ENCODE results near the gene SLC30A1.
"Not testable (repeated sequence)": the region's sequence is repeated elsewhere in the genome, so short reads cannot be mapped to it uniquely, and the experiment has no call there.

The SLC30A1 gene

DNA sequence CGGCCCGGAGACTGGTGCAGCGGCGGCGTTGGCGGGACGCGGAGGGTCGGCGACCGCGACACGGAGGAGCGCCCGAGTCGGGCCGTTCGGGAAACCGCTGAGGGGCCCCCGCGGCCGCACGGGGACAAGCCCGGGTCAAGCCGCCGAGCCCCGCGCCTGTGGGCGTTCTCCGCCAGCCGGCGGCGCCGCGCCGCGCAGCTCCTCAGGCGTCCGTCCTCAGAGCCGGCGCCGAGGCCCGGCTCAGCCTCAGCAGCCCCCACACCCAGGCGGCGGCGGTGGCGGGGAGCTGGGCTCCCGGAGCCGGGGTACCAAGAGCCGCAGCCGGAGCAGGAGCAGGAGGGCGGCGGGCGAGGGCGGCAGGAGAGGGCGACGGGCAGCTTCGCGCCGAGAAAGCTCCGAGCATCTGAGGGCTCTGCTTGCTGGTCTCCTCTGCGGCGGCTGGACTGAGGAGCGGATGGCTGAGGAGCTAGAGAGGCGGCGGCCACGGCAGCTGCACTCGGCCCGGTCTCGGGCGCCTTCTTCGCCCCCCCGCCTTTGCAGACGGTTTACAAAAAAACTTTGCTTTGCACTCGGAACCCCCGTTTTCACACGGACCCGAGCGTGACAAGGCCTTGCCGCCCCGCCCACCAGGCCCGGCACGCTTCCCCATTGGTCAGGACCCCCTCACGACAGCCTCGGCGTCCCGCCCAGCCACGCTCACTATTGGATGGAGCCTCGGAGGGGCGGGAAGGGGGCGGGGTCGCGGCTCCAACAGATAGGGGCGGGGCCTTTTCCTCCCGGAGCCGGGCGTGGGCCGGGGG is at the start of gene SLC30A1:
TSS of gene SLC30A1 (minus strand) at position 522 of the 800 bp plus-strand sequence. CDS start 549 bp downstream, outside the sequence.
- Histone ChIP-seq H3K9me2 (replicated peaks; ENCODE audit: insufficient read depth, low read length) (no peaks in the 10 kb centered on the region), H3K27me3 (ENCODE audit: low read length) (no peaks in the 10 kb centered on the region), H3K9me3 (ENCODE audit: insufficient read depth, low read length) (no peaks in the 10 kb centered on the region), H3K27ac (ENCODE audit: low read depth, low read length) (peak within 1 kb of the TSS; percentile 85), H3F3A (ENCODE audit: insufficient read depth) (no peaks in the 10 kb centered on the region; the same call in 1 of the 2 replicates), H3K79me2 (ENCODE audit: insufficient read depth, low read length) (no peaks in the 10 kb centered on the region), H3K36me3 (ENCODE audit: low read length) (peaks cover 4% of the 10 kb centered on the region; the same call in 1 of the 2 replicates), H3K9ac (ENCODE audit: low read length) (peak within 1 kb of the TSS; percentile 60), H3K4me3 (ENCODE audit: insufficient read depth, low read length, poor library complexity, severe bottlenecking) (peak within 1 kb of the TSS; percentile 57), H4K20me1 (ENCODE audit: low read depth, low read length) (peaks cover 5% of the 10 kb centered on the region; the same call in 1 of the 2 replicates), H2AFZ (ENCODE audit: low read depth, low read length, severe bottlenecking) (peak within 1 kb of the TSS; percentile 87), H3K4me2 (ENCODE audit: low read depth, low read length, poor library complexity, severe bottlenecking) (peak within 1 kb of the TSS; percentile 85)
- TF ChIP-seq CTCF (IDR thresholded peaks at IDR 0.05; ENCODE audit: insufficient read depth, low read length, poor library complexity, severe bottlenecking) = no peak
- TF ChIP-seq EZH2phosphoT487 (conservative IDR thresholded peaks at IDR 0.05; ENCODE audit: low read length) = no peak

DNA sequence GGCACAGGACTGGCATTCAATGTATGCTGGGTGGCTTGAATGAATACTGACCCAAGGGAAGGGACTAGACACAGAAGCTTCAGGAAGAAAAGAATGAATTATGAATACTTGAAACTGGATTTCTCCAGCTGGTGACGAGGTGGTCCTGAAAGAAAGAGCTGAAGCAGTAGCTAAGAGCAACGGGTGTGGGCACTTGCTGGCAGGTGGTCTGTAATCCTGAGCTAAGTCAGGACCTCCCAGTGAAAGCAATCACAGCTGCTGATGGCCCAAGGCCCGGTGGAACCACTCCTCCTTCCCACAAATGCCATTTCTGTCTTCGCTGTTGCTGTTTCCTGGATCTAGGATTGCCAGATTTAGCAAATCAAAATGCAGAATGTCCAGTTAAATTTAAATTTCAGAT is 49.5 kb upstream of the SLC30A1 start:
- H3K27ac ChIP-seq (ENCODE audit: low read depth, low read length) = no peak overlapping the region
- no peaks in the 10 kb centered on the region for H3K79me2 ChIP-seq (ENCODE audit: insufficient read depth, low read length)
- H3K9ac ChIP-seq (ENCODE audit: low read length) = no peak overlapping the region
- no peaks in the 10 kb centered on the region for H4K20me1 ChIP-seq (ENCODE audit: low read depth, low read length)
- H3K9me2 ChIP-seq (replicated peaks; ENCODE audit: insufficient read depth, low read length) = no peaks in the 10 kb centered on the region
- no peak overlapping the region for H2AFZ ChIP-seq (ENCODE audit: low read depth, low read length, severe bottlenecking)
- H3K4me2 ChIP-seq (ENCODE audit: low read depth, low read length, poor library complexity, severe bottlenecking) = no peak overlapping the region
- H3K36me3 ChIP-seq (ENCODE audit: low read length) = no peaks in the 10 kb centered on the region
- H3K27me3 ChIP-seq (ENCODE audit: low read length) = no peaks in the 10 kb centered on the region
- no peak for TF ChIP-seq CTCF (IDR thresholded peaks at IDR 0.05; ENCODE audit: insufficient read depth, low read length, poor library complexity, severe bottlenecking)
- TF ChIP-seq EZH2phosphoT487 (conservative IDR thresholded peaks at IDR 0.05; ENCODE audit: low read length) = no peak
- no peak overlapping the region for H3K4me3 ChIP-seq (ENCODE audit: insufficient read depth, low read length, poor library complexity, severe bottlenecking)
- no peaks in the 10 kb centered on the region for H3F3A ChIP-seq (ENCODE audit: insufficient read depth)
- no peaks in the 10 kb centered on the region for H3K9me3 ChIP-seq (ENCODE audit: insufficient read depth, low read length)

DNA sequence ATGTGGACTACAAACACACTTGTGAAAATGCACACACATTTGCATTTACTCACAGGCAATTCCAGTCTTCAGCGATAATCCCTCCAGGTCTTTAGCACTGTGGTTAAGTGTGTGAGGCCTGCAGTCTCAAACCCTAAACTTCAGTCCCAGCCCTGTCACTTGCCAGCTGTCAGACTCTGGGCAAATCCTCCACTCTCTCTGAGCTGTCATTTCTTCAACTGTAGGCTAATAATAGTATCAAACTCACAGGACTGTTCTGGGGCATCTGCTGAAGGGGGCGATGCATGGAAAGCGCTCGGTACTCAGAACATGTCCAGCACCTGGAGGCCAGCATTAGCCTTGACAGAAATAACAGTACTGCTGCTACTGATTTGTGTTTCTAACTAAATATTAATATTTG is 48.3 kb upstream of the SLC30A1 start:
- H3K9me2 ChIP-seq (replicated peaks; ENCODE audit: insufficient read depth, low read length) = no peaks in the 10 kb centered on the region
- H3K9me3 ChIP-seq (ENCODE audit: insufficient read depth, low read length) = no peaks in the 10 kb centered on the region
- H3K36me3 ChIP-seq (ENCODE audit: low read length) = no peaks in the 10 kb centered on the region
- H3K4me3 ChIP-seq (ENCODE audit: insufficient read depth, low read length, poor library complexity, severe bottlenecking) = no peak overlapping the region
- TF ChIP-seq CTCF (IDR thresholded peaks at IDR 0.05; ENCODE audit: insufficient read depth, low read length, poor library complexity, severe bottlenecking) = no peak
- TF ChIP-seq EZH2phosphoT487 (conservative IDR thresholded peaks at IDR 0.05; ENCODE audit: low read length) = no peak
- H3K4me2 ChIP-seq (ENCODE audit: low read depth, low read length, poor library complexity, severe bottlenecking) = no peak overlapping the region
- no peaks in the 10 kb centered on the region for H3K27me3 ChIP-seq (ENCODE audit: low read length)
- H2AFZ ChIP-seq (ENCODE audit: low read depth, low read length, severe bottlenecking) = no peak overlapping the region
- H4K20me1 ChIP-seq (ENCODE audit: low read depth, low read length) = no peaks in the 10 kb centered on the region
- no peak overlapping the region for H3K9ac ChIP-seq (ENCODE audit: low read length)
- H3K27ac ChIP-seq (ENCODE audit: low read depth, low read length) = no peak overlapping the region
- H3K79me2 ChIP-seq (ENCODE audit: insufficient read depth, low read length) = no peaks in the 10 kb centered on the region
- H3F3A ChIP-seq (ENCODE audit: insufficient read depth) = no peaks in the 10 kb centered on the region

- H3K27ac ChIP-seq (ENCODE audit: low read depth, low read length) = not testable (repeated sequence)
Measured at GRCh38 chr1:211625866-211626265, 46.9 kb upstream of the SLC30A1 start.

More at GRCh38 chr1:211625866-211626265, 46.9 kb upstream of the SLC30A1 start:
- H2AFZ ChIP-seq (ENCODE audit: low read depth, low read length, severe bottlenecking); H3K27me3 ChIP-seq (ENCODE audit: low read length); H3K4me3 ChIP-seq (ENCODE audit: insufficient read depth, low read length, poor library complexity, severe bottlenecking); H4K20me1 ChIP-seq (ENCODE audit: low read depth, low read length); H3K36me3 ChIP-seq (ENCODE audit: low read length); H3F3A ChIP-seq (ENCODE audit: insufficient read depth); H3K79me2 ChIP-seq (ENCODE audit: insufficient read depth, low read length); H3K9me2 ChIP-seq (replicated peaks; ENCODE audit: insufficient read depth, low read length); H3K4me2 ChIP-seq (ENCODE audit: low read depth, low read length, poor library complexity, severe bottlenecking); H3K9me3 ChIP-seq (ENCODE audit: insufficient read depth, low read length); H3K9ac ChIP-seq (ENCODE audit: low read length): not testable (repeated sequence)

All from SU-DHL-6 (cell line).